ENCODE data around the gene TCN1.
"Not testable (repeated sequence)": the region's sequence is repeated elsewhere in the genome, so short reads cannot be mapped to it uniquely, and the experiment has no call there.

The TCN1 gene

DNA sequence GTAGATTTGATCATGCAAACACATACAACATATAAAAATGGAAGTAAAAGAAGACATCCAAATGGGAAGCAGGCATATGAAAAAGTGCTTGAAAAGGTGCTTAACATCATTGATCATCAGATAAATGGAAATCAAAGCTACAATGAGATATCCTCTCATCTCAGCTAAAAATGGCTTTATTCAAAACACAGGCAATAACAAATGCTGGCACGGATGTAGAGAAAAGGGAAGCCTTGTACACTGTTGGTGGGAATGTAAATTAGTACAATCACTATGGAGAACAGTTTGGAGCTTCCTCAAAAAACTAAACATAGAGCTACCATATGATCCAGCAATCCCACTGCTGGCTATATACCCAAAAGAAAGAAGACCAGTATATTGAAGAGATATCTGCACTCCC is 549 bp upstream of the TCN1 start:
- H3K4me3 ChIP-seq (ENCODE audit: low read depth, low read length): no peak overlapping the region
- TF ChIP-seq, protein P1, sequence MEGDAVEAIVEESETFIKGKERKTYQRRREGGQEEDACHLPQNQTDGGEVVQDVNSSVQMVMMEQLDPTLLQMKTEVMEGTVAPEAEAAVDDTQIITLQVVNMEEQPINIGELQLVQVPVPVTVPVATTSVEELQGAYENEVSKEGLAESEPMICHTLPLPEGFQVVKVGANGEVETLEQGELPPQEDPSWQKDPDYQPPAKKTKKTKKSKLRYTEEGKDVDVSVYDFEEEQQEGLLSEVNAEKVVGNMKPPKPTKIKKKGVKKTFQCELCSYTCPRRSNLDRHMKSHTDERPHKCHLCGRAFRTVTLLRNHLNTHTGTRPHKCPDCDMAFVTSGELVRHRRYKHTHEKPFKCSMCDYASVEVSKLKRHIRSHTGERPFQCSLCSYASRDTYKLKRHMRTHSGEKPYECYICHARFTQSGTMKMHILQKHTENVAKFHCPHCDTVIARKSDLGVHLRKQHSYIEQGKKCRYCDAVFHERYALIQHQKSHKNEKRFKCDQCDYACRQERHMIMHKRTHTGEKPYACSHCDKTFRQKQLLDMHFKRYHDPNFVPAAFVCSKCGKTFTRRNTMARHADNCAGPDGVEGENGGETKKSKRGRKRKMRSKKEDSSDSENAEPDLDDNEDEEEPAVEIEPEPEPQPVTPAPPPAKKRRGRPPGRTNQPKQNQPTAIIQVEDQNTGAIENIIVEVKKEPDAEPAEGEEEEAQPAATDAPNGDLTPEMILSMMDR (IDR thresholded peaks at IDR 0.05; ENCODE audit: low read depth, low read length): no peak
- TF ChIP-seq POLR2A (IDR thresholded peaks at IDR 0.05; ENCODE audit: extremely low read depth, insufficient read length) (no peak), MYC (IDR thresholded peaks at IDR 0.05; ENCODE audit: low read depth, low read length) (no peak)
- no peak for DNase-seq (ENCODE audit: low read depth)

DNA sequence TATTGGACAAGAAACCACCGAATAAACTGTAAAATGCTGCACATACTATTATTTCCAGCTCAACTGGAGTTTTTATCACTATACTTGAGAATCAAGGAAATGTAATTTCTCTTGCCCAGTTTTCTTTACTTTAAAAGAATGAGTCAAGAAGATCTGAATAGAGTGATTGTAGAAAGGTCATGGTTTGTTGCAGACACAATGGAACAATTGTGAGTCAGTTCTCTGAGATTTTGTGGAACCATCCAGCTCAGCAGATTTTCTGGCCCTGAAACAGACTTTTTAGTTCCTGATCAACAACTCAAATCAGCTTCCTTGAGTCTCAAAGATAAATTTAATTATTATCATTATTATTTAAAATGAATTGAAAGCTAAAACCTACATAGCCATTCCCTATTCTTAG is 1.3 kb downstream of the TCN1 start:
- no peak for DNase-seq (ENCODE audit: low read depth)
- no peak overlapping the region for H3K4me3 ChIP-seq (ENCODE audit: low read depth, low read length)
- no peak for TF ChIP-seq POLR2A (IDR thresholded peaks at IDR 0.05; ENCODE audit: extremely low read depth, insufficient read length)
- TF ChIP-seq, protein P2, sequence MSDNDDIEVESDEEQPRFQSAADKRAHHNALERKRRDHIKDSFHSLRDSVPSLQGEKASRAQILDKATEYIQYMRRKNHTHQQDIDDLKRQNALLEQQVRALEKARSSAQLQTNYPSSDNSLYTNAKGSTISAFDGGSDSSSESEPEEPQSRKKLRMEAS (IDR thresholded peaks at IDR 0.05; ENCODE audit: low read depth, low read length): no peak
- TF ChIP-seq, protein P1 (IDR thresholded peaks at IDR 0.05; ENCODE audit: low read depth, low read length): no peak
- TF ChIP-seq MYC (IDR thresholded peaks at IDR 0.05; ENCODE audit: low read depth, low read length): no peak

DNA sequence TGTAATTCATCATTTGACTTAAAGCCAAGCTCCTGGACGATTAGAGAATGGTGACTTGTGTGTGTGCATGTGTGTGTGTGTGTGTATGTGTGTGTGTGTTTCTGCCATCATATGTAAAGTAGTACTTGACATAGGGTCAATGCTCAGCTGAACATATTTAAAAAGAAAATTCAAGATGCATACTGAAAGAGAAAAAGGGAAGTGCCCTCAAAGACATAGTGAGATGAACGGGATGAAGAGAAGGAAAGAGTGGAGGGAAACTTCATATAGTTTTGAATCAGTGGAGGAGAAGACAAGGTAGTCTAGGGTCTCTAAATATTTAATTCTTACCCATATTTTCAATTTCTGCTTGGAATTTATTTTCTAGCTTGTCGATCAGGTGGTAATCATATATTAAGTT is 4.0 kb downstream of the TCN1 start:
- peak; percentile 9 for DNase-seq (ENCODE audit: low read depth)
- no peak for TF ChIP-seq POLR2A (IDR thresholded peaks at IDR 0.05; ENCODE audit: extremely low read depth, insufficient read length)
- TF ChIP-seq MYC (IDR thresholded peaks at IDR 0.05; ENCODE audit: low read depth, low read length): no peak
- TF ChIP-seq, protein P1 (IDR thresholded peaks at IDR 0.05; ENCODE audit: low read depth, low read length): no peak
- TF ChIP-seq, protein P2 (IDR thresholded peaks at IDR 0.05; ENCODE audit: low read depth, low read length): no peak
- no peak overlapping the region for H3K4me3 ChIP-seq (ENCODE audit: low read depth, low read length)

DNA sequence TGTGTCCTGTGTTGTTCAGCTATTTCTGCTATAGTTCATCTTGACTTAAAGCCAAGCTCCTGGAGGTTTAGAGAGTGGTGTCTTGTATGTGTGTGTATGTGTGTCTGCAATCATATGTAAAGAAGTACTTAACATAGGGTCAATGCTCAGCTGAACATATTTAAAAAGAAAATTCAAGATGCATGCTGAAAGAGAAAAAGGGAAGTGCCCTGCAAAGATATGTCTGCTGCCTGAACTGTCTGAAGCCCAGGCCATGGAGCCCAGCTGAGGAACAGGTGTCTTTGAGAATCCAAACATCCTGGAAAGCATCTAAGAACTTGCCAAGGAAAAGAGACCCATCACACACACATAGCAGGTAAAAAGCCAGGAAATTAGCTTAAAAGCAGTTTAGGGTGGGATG is 6.6 kb downstream of the TCN1 start:
- TF ChIP-seq, protein P2 (IDR thresholded peaks at IDR 0.05; ENCODE audit: low read depth, low read length): no peak
- no peak for TF ChIP-seq POLR2A (IDR thresholded peaks at IDR 0.05; ENCODE audit: extremely low read depth, insufficient read length)
- no peak for TF ChIP-seq MYC (IDR thresholded peaks at IDR 0.05; ENCODE audit: low read depth, low read length)
- TF ChIP-seq, protein P1 (IDR thresholded peaks at IDR 0.05; ENCODE audit: low read depth, low read length): no peak
- peak; percentile 60 for DNase-seq (ENCODE audit: low read depth)
- H3K4me3 ChIP-seq (ENCODE audit: low read depth, low read length): no peak overlapping the region

DNA sequence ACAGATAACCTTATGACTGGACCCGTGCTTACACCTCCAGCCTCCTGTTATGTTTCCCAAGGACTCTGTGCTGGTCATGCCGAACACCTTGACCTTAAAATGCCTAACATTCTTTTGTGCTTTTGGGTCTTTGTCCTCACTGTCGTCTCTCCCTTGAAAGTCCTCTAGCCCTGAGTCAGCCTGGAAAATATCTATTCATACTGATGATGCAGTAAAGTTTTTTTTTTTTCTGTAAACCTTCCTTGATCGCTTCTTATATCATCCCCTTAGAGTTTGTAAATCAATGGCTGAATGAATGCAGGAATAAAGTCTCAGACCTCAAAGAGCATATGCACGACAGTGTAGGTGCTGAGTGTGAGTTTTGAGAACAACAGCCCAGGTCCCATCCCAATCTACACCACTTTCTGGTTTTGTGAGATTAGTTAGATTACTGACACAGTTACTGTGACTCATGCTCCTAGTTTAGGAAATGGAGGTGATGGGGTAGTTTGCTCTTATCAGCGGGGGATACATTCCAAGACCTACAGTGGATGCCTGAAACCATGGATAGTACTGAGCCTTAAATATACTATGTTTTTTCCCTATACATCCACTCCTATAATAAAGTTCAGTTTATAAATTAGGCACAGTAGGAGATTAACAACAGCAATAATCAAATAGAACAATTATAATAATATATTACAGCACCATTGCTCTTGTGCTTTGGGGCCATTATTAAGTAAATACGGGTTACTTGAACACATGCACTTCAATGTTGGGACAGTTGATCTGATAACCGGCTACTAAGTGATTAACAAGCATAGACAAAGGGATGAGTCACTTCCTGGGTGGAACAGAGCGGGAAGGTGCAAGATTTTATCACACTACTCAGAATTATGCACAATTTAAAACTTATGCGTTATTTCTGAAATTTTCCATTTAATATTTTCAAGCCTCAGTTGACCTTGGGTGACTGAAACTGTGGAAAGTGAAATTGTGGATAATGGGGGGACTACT is 8.6 kb downstream of the TCN1 start:
- TF ChIP-seq, protein P2 (IDR thresholded peaks at IDR 0.05; ENCODE audit: low read depth, low read length): peak; percentile 25; the same call in 1 of the 2 replicates
- peak; percentile 46; the same call in 1 of the 2 replicates for TF ChIP-seq MYC (IDR thresholded peaks at IDR 0.05; ENCODE audit: low read depth, low read length)
- TF ChIP-seq POLR2A (IDR thresholded peaks at IDR 0.05; ENCODE audit: extremely low read depth, insufficient read length): no peak
- peak; percentile 92 for DNase-seq (ENCODE audit: low read depth)
- peak overlapping the region; percentile 39 for H3K4me3 ChIP-seq (ENCODE audit: low read depth, low read length)

DNA sequence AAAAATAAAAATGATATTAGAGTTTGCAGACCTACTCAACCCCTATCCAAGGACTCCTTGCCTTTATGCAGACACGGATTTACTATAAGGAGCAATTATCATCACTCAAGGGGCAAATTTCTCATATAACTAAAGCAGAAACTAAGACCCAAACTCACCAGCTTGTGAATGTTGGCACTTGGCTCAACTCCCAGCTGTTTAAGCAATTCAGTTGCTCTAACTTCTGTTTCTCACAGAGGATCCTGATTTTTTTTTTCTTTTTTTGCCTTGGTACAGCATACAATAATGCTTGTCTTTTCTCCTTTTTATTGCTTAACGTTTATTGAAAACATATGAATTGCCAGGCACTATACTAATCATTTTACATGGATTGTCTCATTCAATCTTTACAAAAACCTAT is 11.4 kb downstream of the TCN1 start:
- TF ChIP-seq, protein P2 (IDR thresholded peaks at IDR 0.05; ENCODE audit: low read depth, low read length): no peak
- TF ChIP-seq, protein P1 (IDR thresholded peaks at IDR 0.05; ENCODE audit: low read depth, low read length): no peak
- TF ChIP-seq MYC (IDR thresholded peaks at IDR 0.05; ENCODE audit: low read depth, low read length): no peak
- no peak for TF ChIP-seq POLR2A (IDR thresholded peaks at IDR 0.05; ENCODE audit: extremely low read depth, insufficient read length)
- no peak for DNase-seq (ENCODE audit: low read depth)
- no peak overlapping the region for H3K4me3 ChIP-seq (ENCODE audit: low read depth, low read length)

DNA sequence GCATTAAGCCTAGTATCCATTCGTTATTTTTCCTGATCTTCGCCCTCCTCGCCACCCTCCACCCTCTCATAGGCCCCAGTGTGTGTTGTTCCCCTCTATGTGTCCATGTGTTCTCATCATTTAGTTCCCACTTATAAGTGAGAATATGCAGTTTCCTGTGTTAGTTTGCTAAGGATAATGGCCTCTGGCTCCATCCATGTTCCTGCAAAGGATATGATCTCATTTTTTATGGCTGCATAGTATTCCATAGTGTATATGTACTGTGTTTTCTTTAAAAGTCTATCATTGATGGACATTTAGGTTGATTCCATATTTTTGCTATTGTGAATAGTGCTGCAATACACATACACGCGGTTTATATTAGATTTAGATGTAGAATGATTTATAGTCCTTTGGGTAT is 14.9 kb downstream of the TCN1 start:
- DNase-seq (ENCODE audit: low read depth); H3K4me3 ChIP-seq (ENCODE audit: low read depth, low read length): not testable (repeated sequence)

DNA sequence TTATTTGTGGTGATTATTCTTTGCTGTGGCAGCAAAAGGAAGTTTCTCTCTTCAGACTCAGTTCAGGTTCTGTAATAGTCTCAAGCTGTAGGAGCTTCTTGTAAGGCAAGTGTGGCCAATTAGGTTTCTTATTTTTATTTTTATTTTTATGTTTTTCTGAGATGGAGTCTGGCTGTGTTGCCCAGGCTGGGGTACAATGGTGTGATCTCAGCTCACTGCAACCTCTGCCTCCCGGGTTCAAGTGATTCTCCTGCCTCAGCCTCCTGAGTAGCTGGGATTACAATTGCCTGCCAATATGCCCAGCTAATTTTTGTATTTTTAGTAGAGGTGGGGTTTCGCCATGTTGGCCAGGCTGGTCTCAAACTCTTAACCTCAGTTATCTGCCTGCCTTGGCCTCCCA is 16.7 kb downstream of the TCN1 start:
- not testable (repeated sequence) for DNase-seq (ENCODE audit: low read depth); H3K4me3 ChIP-seq (ENCODE audit: low read depth, low read length)

All from NB4 (cell line).